ENCODE measurements around the gene WIF1.

Gene WIF1

DNA sequence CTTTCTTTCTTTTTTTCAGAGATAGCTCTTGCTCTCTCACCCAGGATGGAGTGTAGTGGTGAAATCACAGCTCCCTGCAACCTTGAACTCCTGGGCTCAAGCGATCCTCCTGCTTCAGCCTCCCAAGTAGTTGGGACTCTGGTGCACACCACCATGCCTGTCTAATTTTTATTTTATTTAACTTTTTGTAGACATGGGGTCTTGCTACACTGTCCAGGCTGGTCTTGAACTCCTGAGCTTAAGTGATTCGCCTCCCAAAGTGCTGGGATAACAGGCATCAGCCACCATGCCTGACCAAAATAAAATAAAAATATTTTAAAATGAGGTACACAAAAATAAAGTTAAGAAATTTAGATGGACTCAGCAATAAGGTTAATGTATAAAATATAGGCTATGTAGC, 43.1 kb upstream of the WIF1 start:
- in situ Hi-C loops (cut with MboI; ENCODE audit: low sequenced_read_pairs, unreplicated experiment), result no loop called here
- TF ChIP-seq, protein P1, sequence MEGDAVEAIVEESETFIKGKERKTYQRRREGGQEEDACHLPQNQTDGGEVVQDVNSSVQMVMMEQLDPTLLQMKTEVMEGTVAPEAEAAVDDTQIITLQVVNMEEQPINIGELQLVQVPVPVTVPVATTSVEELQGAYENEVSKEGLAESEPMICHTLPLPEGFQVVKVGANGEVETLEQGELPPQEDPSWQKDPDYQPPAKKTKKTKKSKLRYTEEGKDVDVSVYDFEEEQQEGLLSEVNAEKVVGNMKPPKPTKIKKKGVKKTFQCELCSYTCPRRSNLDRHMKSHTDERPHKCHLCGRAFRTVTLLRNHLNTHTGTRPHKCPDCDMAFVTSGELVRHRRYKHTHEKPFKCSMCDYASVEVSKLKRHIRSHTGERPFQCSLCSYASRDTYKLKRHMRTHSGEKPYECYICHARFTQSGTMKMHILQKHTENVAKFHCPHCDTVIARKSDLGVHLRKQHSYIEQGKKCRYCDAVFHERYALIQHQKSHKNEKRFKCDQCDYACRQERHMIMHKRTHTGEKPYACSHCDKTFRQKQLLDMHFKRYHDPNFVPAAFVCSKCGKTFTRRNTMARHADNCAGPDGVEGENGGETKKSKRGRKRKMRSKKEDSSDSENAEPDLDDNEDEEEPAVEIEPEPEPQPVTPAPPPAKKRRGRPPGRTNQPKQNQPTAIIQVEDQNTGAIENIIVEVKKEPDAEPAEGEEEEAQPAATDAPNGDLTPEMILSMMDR (IDR thresholded peaks at IDR 0.05; ENCODE audit: borderline replicate concordance, control extremely low read depth, extremely low read depth, insufficient read depth, missing control alignments), result no peak
- no peak for DNase-seq (ENCODE audit: low spot score)

DNA sequence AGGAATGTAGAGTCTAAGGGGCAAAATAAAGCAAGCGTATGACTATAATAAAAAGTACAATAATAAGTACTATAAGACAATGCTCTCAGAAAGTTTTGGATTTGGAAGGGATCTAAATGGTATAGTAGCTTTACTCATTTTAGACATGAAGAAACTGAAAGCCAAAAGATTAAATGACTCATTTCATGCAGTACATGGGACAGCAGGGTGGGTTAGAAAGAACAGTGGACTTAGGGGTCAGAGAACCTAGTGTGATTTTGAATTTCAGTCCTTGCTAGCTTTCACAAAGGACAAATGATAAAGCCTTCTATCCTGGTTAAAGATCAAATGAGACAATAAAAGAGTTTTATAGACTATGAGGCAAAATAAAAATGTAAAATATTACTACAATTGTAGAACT, 41.5 kb upstream of the WIF1 start:
- TF ChIP-seq, protein P1 (IDR thresholded peaks at IDR 0.05; ENCODE audit: borderline replicate concordance, control extremely low read depth, extremely low read depth, insufficient read depth, missing control alignments), result no peak
- peak; percentile 34 for DNase-seq (ENCODE audit: low spot score)
- in situ Hi-C loops (cut with MboI; ENCODE audit: low sequenced_read_pairs, unreplicated experiment), result no loop called here

DNA sequence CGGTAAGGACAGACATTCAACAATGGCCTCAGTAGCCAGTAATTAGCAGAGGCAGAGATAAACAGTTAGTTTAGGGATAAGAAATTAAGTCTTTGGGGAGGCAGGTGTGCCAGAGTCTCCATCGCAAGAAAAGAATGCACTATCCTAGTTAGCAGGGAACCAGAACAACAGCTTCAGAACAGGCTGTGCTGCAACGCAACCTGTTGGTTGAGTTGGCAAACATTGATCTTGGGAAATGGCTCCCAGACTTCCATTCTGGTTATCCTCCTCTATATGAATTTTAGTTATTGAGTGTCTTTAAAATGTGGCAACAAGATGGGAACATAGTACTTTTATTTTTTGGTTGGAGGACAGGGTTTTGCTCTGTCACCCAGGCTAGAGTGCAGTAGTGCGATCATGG, 36.0 kb upstream of the WIF1 start:
- in situ Hi-C loops (cut with MboI; ENCODE audit: low sequenced_read_pairs, unreplicated experiment), result no loop called here
- DNase-seq (ENCODE audit: low spot score), result no peak
- TF ChIP-seq, protein P1 (IDR thresholded peaks at IDR 0.05; ENCODE audit: borderline replicate concordance, control extremely low read depth, extremely low read depth, insufficient read depth, missing control alignments), result no peak

DNA sequence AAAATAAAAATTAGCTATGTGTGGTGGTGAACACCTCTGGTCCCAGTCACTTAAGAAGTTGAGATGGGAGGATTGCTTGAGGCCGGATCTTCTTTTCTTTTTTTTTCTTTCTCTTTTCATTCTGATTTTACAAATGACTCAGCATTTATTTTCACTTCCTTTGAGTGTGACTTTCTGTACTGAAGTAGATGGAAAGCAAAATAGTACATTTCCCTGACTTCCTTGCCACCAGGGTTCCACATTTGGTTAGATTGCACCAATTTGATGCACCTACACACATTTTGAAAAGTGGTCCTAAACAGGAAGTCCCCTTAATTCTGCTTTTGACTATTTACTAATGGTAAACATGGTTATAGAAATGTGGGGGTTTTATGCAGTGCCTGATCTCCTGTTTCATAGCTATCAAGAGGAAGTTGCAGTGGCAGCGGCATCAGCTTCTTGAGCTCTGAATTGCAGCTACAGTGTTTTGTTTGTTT, 35.3 kb upstream of the WIF1 start:
- peak; percentile 52 for DNase-seq (ENCODE audit: low spot score)
- in situ Hi-C loops (cut with MboI; ENCODE audit: low sequenced_read_pairs, unreplicated experiment), result no loop called here
- TF ChIP-seq, protein P1 (IDR thresholded peaks at IDR 0.05; ENCODE audit: borderline replicate concordance, control extremely low read depth, extremely low read depth, insufficient read depth, missing control alignments), result no peak

DNA sequence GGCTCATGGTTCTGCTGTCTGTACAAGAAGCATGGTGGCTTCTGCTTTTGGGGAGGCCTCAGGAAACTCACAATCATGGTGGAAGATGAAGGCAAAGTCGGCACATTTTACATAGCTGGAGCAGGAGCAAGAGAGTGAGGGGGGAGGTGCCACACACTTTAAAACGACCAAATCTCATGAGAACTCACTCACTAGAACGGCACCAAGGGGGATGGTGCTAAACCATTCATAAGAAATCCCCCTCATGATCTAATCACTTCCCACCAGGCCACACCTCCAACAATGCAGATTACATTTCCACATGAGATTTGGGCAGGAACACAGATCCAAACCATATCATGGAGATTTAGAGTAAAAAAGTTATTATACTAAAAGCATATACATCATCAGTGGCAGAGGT, 34.7 kb upstream of the WIF1 start:
- no peak for DNase-seq (ENCODE audit: low spot score)
- in situ Hi-C loops (cut with MboI; ENCODE audit: low sequenced_read_pairs, unreplicated experiment), result no loop called here
- TF ChIP-seq, protein P1 (IDR thresholded peaks at IDR 0.05; ENCODE audit: borderline replicate concordance, control extremely low read depth, extremely low read depth, insufficient read depth, missing control alignments), result no peak

DNA sequence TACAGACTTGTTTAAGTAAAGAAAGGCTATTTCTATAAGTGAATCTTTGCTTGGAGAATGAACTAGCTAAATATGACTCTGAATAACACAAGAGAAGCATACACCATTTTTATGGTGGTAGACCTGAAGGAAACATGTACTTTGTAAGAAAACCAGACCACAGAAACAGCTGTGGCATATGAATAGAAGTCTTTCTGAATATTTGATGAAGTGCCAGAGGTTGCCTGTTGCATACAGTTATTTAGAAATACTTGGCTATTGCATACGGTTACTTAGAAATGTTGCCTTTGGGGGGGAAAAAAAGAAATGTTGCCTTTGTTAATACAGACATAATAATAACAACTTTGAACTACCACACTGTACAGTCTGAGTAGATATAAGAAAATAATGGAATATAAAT, 31.5 kb upstream of the WIF1 start:
- in situ Hi-C loops (cut with MboI; ENCODE audit: low sequenced_read_pairs, unreplicated experiment), result no loop called here
- TF ChIP-seq, protein P1 (IDR thresholded peaks at IDR 0.05; ENCODE audit: borderline replicate concordance, control extremely low read depth, extremely low read depth, insufficient read depth, missing control alignments), result no peak
- no peak for DNase-seq (ENCODE audit: low spot score)

DNA sequence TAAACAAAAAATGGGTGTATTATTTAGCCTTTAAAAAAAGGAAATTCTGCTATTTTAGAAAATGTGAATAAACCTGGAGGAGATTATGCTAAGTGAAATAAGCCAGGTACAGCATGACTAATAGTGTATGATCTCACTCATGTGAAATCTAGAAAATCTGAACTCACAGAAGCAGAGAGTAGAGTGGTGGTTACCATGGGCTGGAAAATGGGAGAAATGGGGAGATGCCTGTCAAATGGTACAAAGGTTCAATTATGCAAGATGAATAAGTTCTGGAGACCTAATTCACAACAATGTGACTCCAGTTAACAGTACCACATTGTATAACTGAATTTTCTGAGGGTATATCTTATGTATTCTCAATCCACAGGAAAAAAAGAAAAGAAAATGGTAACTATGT, 30.9 kb upstream of the WIF1 start:
- TF ChIP-seq, protein P1 (IDR thresholded peaks at IDR 0.05; ENCODE audit: borderline replicate concordance, control extremely low read depth, extremely low read depth, insufficient read depth, missing control alignments), result no peak
- no peak for DNase-seq (ENCODE audit: low spot score)
- in situ Hi-C loops (cut with MboI; ENCODE audit: low sequenced_read_pairs, unreplicated experiment), result no loop called here

All from GM13976 (cell line).